ENCODE results near the gene ZNF789.

The ZNF789 gene

DNA sequence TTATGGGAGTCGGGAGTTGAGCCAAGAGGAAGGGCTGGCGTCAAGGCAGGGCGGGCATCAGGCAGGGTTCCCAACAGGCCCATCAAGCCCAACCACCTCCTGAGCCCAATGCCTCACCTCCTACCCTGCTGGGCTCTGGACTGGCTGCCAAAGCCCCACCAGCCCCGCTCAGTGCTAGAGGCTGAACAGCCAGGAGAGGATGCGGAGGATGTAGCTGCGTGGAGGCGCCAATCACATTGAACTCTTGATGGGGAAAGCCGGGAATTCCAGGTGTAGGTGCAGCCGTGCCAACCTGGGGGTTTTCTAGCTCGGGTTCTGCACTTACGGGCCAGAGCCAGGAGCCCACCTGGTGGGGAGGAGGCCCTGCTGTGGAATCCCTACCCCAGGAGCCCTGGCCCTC lies 19.6 kb upstream of the ZNF789 start:
- no peaks in the 10 kb centered on the region for H4K20me1 ChIP-seq (ENCODE audit: insufficient read depth, low read length)
- H3K27ac ChIP-seq (ENCODE audit: low read depth, low read length, poor library complexity, severe bottlenecking), result no peak overlapping the region
- TF ChIP-seq EZH2 (IDR thresholded peaks at IDR 0.05; ENCODE audit: borderline replicate concordance, low read length), result no peak
- TF ChIP-seq, protein P1, sequence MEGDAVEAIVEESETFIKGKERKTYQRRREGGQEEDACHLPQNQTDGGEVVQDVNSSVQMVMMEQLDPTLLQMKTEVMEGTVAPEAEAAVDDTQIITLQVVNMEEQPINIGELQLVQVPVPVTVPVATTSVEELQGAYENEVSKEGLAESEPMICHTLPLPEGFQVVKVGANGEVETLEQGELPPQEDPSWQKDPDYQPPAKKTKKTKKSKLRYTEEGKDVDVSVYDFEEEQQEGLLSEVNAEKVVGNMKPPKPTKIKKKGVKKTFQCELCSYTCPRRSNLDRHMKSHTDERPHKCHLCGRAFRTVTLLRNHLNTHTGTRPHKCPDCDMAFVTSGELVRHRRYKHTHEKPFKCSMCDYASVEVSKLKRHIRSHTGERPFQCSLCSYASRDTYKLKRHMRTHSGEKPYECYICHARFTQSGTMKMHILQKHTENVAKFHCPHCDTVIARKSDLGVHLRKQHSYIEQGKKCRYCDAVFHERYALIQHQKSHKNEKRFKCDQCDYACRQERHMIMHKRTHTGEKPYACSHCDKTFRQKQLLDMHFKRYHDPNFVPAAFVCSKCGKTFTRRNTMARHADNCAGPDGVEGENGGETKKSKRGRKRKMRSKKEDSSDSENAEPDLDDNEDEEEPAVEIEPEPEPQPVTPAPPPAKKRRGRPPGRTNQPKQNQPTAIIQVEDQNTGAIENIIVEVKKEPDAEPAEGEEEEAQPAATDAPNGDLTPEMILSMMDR (IDR thresholded peaks at IDR 0.05; ENCODE audit: low read length), result no peak
- H3K4me2 ChIP-seq (ENCODE audit: low read length), result no peak overlapping the region
- no peaks in the 10 kb centered on the region for H3K27me3 ChIP-seq (ENCODE audit: insufficient read depth, low read length)
- H3K9ac ChIP-seq (ENCODE audit: low read length), result no peak overlapping the region
- no peak overlapping the region for H2AFZ ChIP-seq (ENCODE audit: low read length)
- peaks cover 98% of the 10 kb centered on the region for H3K36me3 ChIP-seq (ENCODE audit: insufficient read depth, low read length)
- no peaks in the 10 kb centered on the region for H3F3A ChIP-seq (ENCODE audit: insufficient read depth, low read length)
- no peaks in the 10 kb centered on the region for H3K4me1 ChIP-seq (ENCODE audit: insufficient read depth, low read length, severe bottlenecking)
- no peak overlapping the region for H3K4me3 ChIP-seq (ENCODE audit: low read depth, low read length, poor library complexity, severe bottlenecking)
- no peaks in the 10 kb centered on the region for H3K9me3 ChIP-seq (ENCODE audit: low read length)
- no peaks in the 10 kb centered on the region for H3K9me2 ChIP-seq (ENCODE audit: low read depth, low read length)
- no peaks in the 10 kb centered on the region for H3K79me2 ChIP-seq (ENCODE audit: insufficient read depth, low read length)

DNA sequence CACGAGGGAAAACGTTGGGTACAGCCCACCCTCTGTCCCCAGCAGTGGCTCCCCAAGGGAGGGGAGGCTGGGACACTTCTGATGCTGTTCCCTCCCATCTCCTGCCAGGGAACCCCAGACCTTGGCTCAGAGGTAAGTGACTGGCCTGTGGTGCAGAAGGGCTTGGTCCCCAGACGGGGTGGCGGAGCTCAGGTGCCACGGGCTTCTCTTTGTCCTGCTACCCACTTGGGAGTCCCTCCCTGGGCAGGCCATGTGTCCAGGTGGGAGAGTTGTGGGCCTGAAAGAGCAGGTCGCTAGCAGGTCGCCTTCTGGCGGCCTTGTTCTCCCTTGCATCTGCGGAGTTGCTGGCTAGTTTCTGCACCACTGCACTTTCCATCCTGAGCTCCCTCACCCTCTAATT lies 16.8 kb upstream of the ZNF789 start:
- no peak overlapping the region for H3K4me2 ChIP-seq (ENCODE audit: low read length)
- peaks cover 98% of the 10 kb centered on the region for H3K36me3 ChIP-seq (ENCODE audit: insufficient read depth, low read length)
- H3K27ac ChIP-seq (ENCODE audit: low read depth, low read length, poor library complexity, severe bottlenecking), result no peak overlapping the region
- no peak overlapping the region for H3K9ac ChIP-seq (ENCODE audit: low read length)
- no peaks in the 10 kb centered on the region for H4K20me1 ChIP-seq (ENCODE audit: insufficient read depth, low read length)
- H3K4me1 ChIP-seq (ENCODE audit: insufficient read depth, low read length, severe bottlenecking), result peaks cover 3% of the 10 kb centered on the region
- H3K4me3 ChIP-seq (ENCODE audit: low read depth, low read length, poor library complexity, severe bottlenecking), result no peak overlapping the region
- TF ChIP-seq, protein P1 (IDR thresholded peaks at IDR 0.05; ENCODE audit: low read length), result no peak
- no peaks in the 10 kb centered on the region for H3K27me3 ChIP-seq (ENCODE audit: insufficient read depth, low read length)
- H2AFZ ChIP-seq (ENCODE audit: low read length), result no peak overlapping the region
- no peaks in the 10 kb centered on the region for H3K9me3 ChIP-seq (ENCODE audit: low read length)
- H3K9me2 ChIP-seq (ENCODE audit: low read depth, low read length), result no peaks in the 10 kb centered on the region
- H3F3A ChIP-seq (ENCODE audit: insufficient read depth, low read length), result no peaks in the 10 kb centered on the region; the same call in 1 of the 2 replicates
- peaks cover 16% of the 10 kb centered on the region for H3K79me2 ChIP-seq (ENCODE audit: insufficient read depth, low read length)

DNA sequence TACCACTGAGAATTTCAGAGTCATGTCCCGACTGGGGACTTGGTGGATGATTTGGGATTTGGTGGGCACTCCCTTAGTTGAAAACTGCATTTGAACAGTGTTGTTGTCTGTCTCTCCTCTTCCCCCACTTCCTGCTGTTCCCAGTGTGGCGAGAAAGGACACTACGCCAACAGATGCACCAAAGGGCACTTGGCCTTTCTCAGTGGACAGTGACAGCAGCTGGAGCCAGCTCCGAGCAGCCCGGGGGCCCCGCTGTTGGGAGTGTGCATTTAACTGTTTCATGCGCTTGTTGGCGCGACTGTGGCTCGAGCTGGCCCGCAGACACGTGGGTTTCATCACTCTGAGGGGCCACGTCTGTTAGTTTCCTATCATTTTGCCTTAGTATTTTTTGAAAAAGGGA lies 16.4 kb upstream of the ZNF789 start:
- Histone ChIP-seq H3K27ac (ENCODE audit: low read depth, low read length, poor library complexity, severe bottlenecking) (no peak overlapping the region), H3K4me1 (ENCODE audit: insufficient read depth, low read length, severe bottlenecking) (peaks cover 6% of the 10 kb centered on the region), H3K4me3 (ENCODE audit: low read depth, low read length, poor library complexity, severe bottlenecking) (no peak overlapping the region), H3K4me2 (ENCODE audit: low read length) (no peak overlapping the region), H3K9me2 (ENCODE audit: low read depth, low read length) (no peaks in the 10 kb centered on the region), H3F3A (ENCODE audit: insufficient read depth, low read length) (no peaks in the 10 kb centered on the region; the same call in 1 of the 2 replicates), H3K9me3 (ENCODE audit: low read length) (no peaks in the 10 kb centered on the region), H4K20me1 (ENCODE audit: insufficient read depth, low read length) (no peaks in the 10 kb centered on the region), H3K79me2 (ENCODE audit: insufficient read depth, low read length) (peaks cover 20% of the 10 kb centered on the region), H3K36me3 (ENCODE audit: insufficient read depth, low read length) (peaks cover 98% of the 10 kb centered on the region), H3K9ac (ENCODE audit: low read length) (no peak overlapping the region), H2AFZ (ENCODE audit: low read length) (no peak overlapping the region), H3K27me3 (ENCODE audit: insufficient read depth, low read length) (no peaks in the 10 kb centered on the region)
- no peak for TF ChIP-seq EZH2 (IDR thresholded peaks at IDR 0.05; ENCODE audit: borderline replicate concordance, low read length)
- TF ChIP-seq, protein P1 (IDR thresholded peaks at IDR 0.05; ENCODE audit: low read length), result no peak

Measured in OCI-LY1 (cell line).